GM18861 (cell line): ENCODE data around the gene RAB11FIP4.

Experiments
- ATAC-seq: cut with Tn5 transposase; IDR thresholded peaks from one replicate; pipeline ENCODE4 v1.9.1; 2021; ENCODE audit not compliant: unreplicated experiment

The RAB11FIP4 gene

GRCh38 chr17:31481783-31482081 lies 90.3 kb downstream of the RAB11FIP4 start:
- no peak for ATAC-seq

- ATAC-seq: no peak
Measured at GRCh38 chr17:31484821-31485220, 93.3 kb downstream of the RAB11FIP4 start.

- no peak for ATAC-seq
Measured at GRCh38 chr17:31486351-31487062, 95.0 kb downstream of the RAB11FIP4 start.

GRCh38 chr17:31487063-31487647 lies 95.7 kb downstream of the RAB11FIP4 start:
- ATAC-seq: no peak

GRCh38 chr17:31487648-31488263 lies 96.3 kb downstream of the RAB11FIP4 start:
- peak; percentile 45 for ATAC-seq

- peak; percentile 17 for ATAC-seq
Measured at GRCh38 chr17:31488264-31488981, 96.9 kb downstream of the RAB11FIP4 start.

- ATAC-seq: no peak
Measured at GRCh38 chr17:31488982-31489294, 97.5 kb downstream of the RAB11FIP4 start.

- no peak for ATAC-seq
Measured at GRCh38 chr17:31489295-31490018, 98.0 kb downstream of the RAB11FIP4 start.

GRCh38 chr17:31490019-31490650 lies 98.7 kb downstream of the RAB11FIP4 start:
- no peak for ATAC-seq

- ATAC-seq: no peak
Measured at GRCh38 chr17:31490671-31491375, 99.3 kb downstream of the RAB11FIP4 start.

- ATAC-seq: no peak
Measured at GRCh38 chr17:31491376-31492131, 100.1 kb downstream of the RAB11FIP4 start.

GRCh38 chr17:31492206-31492605 lies 100.7 kb downstream of the RAB11FIP4 start:
- ATAC-seq: no peak

GRCh38 chr17:31492880-31493655 lies 101.6 kb downstream of the RAB11FIP4 start:
- no peak for ATAC-seq

- peak; percentile 6 for ATAC-seq
Measured at GRCh38 chr17:31493656-31494155, 102.2 kb downstream of the RAB11FIP4 start.

- peak; percentile 55 for ATAC-seq
Measured at GRCh38 chr17:31494259-31495021, 103.0 kb downstream of the RAB11FIP4 start.

- ATAC-seq: no peak
Measured at GRCh38 chr17:31495022-31495885, 103.8 kb downstream of the RAB11FIP4 start.

- ATAC-seq: no peak
Measured at GRCh38 chr17:31496097-31496496, 104.6 kb downstream of the RAB11FIP4 start.
